IMR-90 (cell line): Measurements from ENCODE around the gene PSEN2. TPM values are rescaled to one million over a fixed set of nuclear protein-coding genes. Genes with fewer than 3 reads are reported as not detected.

Experiments used
- ATAC-seq: fragments of 200-7000 bp; cut with Tn5 transposase; 2 replicates; pipeline ENCODE4 v1.9.1; 2020; ENCODE audit warnings: low read depth, mild to moderate bottlenecking, moderate library complexity
- BruUV-seq: library from RNA; stranded (reverse); fragments of 400-500 nt; replicated peaks from 2 replicates; lab custom pipeline; 2021; lab: Mats Ljungman, UMichigan
- CTCF ChIA-PET: fragments of 300-600 bp; formaldehyde crosslinking; extraction: SDS; loops from one replicate; lab custom pipeline; 2021; ENCODE audit warnings: antibody characterized with exemption; lab: Yijun Ruan, JAX
- POLR2A ChIA-PET: fragments of 300-600 bp; sonication (Branson Sonifier 250); formaldehyde crosslinking; loops from one replicate; lab custom pipeline; 2022; ENCODE audit warnings: antibody characterized with exemption; ENCODE audit not compliant: unreplicated experiment; lab: Charles Lee
- DNase-seq: peaks from one replicate; pipeline ENCODE4 v3.0.0; 2013
- H2AFZ ChIP-seq: replicated peaks from 2 replicates; pipeline ENCODE3; 2013; ENCODE audit warnings: low read length, mild to moderate bottlenecking; ENCODE audit not compliant: poor library complexity
- H2AK5ac ChIP-seq: 2 replicates; pipeline ENCODE4 v1.6.1; 2013; ENCODE audit warnings: low read depth, low read length, inconsistent platforms
- H2AK9ac ChIP-seq: replicated peaks from 2 replicates; pipeline ENCODE3; 2013; ENCODE audit warnings: mild to moderate bottlenecking, low read depth, low read length, moderate library complexity; ENCODE audit not compliant: poor library complexity
- H2BK120ac ChIP-seq: 2 replicates; pipeline ENCODE4 v1.6.1; 2013; ENCODE audit warnings: low read depth, low read length, inconsistent platforms
- H2BK15ac ChIP-seq: 3 replicates; pipeline ENCODE4 v1.6.1; 2013; ENCODE audit warnings: low read depth, low read length, inconsistent platforms
- H2BK20ac ChIP-seq: 2 replicates; pipeline ENCODE4 v1.6.1; 2013; ENCODE audit warnings: low read depth, mild to moderate bottlenecking, inconsistent platforms, low read length, moderate library complexity
- H2BK5ac ChIP-seq: 2 replicates; pipeline ENCODE4 v1.6.1; 2013; ENCODE audit warnings: mild to moderate bottlenecking, low read depth, low read length, inconsistent platforms; ENCODE audit not compliant: poor library complexity, severe bottlenecking
- H3K14ac ChIP-seq: replicated peaks from 2 replicates; pipeline ENCODE4 v1.6.1; 2013; ENCODE audit warnings: low read depth, low read length, inconsistent platforms
- H3K18ac ChIP-seq: 2 replicates; pipeline ENCODE4 v1.6.1; 2013; ENCODE audit warnings: low read depth, low read length, control low read depth
- H3K23ac ChIP-seq: 2 replicates; pipeline ENCODE4 v1.6.1; 2013; ENCODE audit warnings: low read depth, low read length, inconsistent platforms
- H3K27ac ChIP-seq: 2 replicates; pipeline ENCODE4 v1.5.1; 2013; ENCODE audit warnings: mild to moderate bottlenecking, control low read depth, low read length; ENCODE audit not compliant: insufficient read depth
- H3K27me3 ChIP-seq: 2 replicates; pipeline ENCODE4 v1.6.1; 2013; ENCODE audit warnings: low read length; ENCODE audit not compliant: control insufficient read depth, insufficient read depth
- H3K36me3 ChIP-seq: 2 replicates; pipeline ENCODE4 v1.6.1; 2013; ENCODE audit warnings: low read length, mixed read lengths; ENCODE audit not compliant: control insufficient read depth, insufficient read depth
- H3K4ac ChIP-seq: 2 replicates; pipeline ENCODE4 v1.6.1; 2013; ENCODE audit warnings: low read depth, low read length, inconsistent platforms
- H3K4me1 ChIP-seq: 2 replicates; pipeline ENCODE4 v1.6.1; 2013; ENCODE audit warnings: low read length, mixed read lengths; ENCODE audit not compliant: control insufficient read depth, insufficient read depth
- H3K4me2 ChIP-seq: 2 replicates; pipeline ENCODE4 v1.6.1; 2013; ENCODE audit warnings: low read depth, mild to moderate bottlenecking, control low read depth, low read length, moderate library complexity
- H3K4me3 ChIP-seq: 2 replicates; pipeline ENCODE4 v1.5.1; 2013; ENCODE audit warnings: low read depth, mild to moderate bottlenecking, control low read depth, low read length, moderate library complexity; ENCODE audit not compliant: insufficient read depth
- H3K56ac ChIP-seq: 2 replicates; pipeline ENCODE4 v1.6.1; 2013; ENCODE audit warnings: low read length, inconsistent platforms; ENCODE audit not compliant: insufficient read depth; ENCODE audit errors: extremely low read depth
- H3K79me1 ChIP-seq, 2 experiments: 2 replicates each; pipeline ENCODE4 v1.6.1; 2013; ENCODE audit warnings: low read length in 2 of 2, inconsistent platforms in 1 of 2, low read depth in 1 of 2
- H3K9ac ChIP-seq: 2 replicates; pipeline ENCODE4 v1.6.1; 2013; ENCODE audit warnings: low read depth, low read length, control low read depth
- H3K9me1 ChIP-seq: 2 replicates; pipeline ENCODE4 v1.6.1; 2013; ENCODE audit warnings: low read length, inconsistent platforms; ENCODE audit not compliant: insufficient read depth
- H3K9me3 ChIP-seq: 2 replicates; pipeline ENCODE4 v1.6.1; 2013; ENCODE audit warnings: low read length; ENCODE audit not compliant: control insufficient read depth, insufficient read depth
- H4K20me1 ChIP-seq: 2 replicates; pipeline ENCODE4 v1.6.1; 2013; ENCODE audit warnings: low read length, inconsistent platforms; ENCODE audit not compliant: insufficient read depth
- H4K5ac ChIP-seq: 2 replicates; pipeline ENCODE4 v1.6.1; 2013; ENCODE audit warnings: mild to moderate bottlenecking, low read depth, low read length, control low read depth
- H4K8ac ChIP-seq, 2 experiments: 2 replicates each; pipeline ENCODE4 v1.6.1; 2013; ENCODE audit warnings: low read depth in 2 of 2, low read length in 2 of 2, control low read depth in 1 of 2, inconsistent platforms in 1 of 2
- H4K91ac ChIP-seq: 2 replicates; pipeline ENCODE4 v1.6.1; 2013; ENCODE audit warnings: low read depth, low read length, inconsistent platforms; ENCODE audit not compliant: insufficient read depth
- WGBS, 2 experiments: methylation state at CpG; one replicate each; pipeline versions ENCODE4 v1.1.5 to v1.1.7; 2013; ENCODE audit warnings: missing lambda C conversion rate in 2 of 2; ENCODE audit not compliant: insufficient read length in 1 of 2; ENCODE audit errors: extremely low coverage in 2 of 2; 5-methylcytosine and 5-hydroxymethylcytosine counted together
- dilution Hi-C: fragments of 300-500 bp; cut with HindIII; formaldehyde crosslinking; loops from one replicate; pipeline ENCODE4 v1.14.3; 2018; ENCODE audit warnings: low sequenced_read_pairs; ENCODE audit not compliant: unreplicated experiment
- in situ Hi-C: fragments of 300-500 bp; cut with MboI; formaldehyde crosslinking; loops from 3 replicates; pipeline ENCODE4 v1.14.3; 2019; ENCODE audit warnings: low sequenced_read_pairs, inconsistent platforms, mixed read lengths
- intact Hi-C: fragments of 100-400 bp; cut with micrococcal nuclease; formaldehyde crosslinking; loops from 2 replicates; pipeline ENCODE4 v1.10.0; 2022
- polyA plus RNA-seq, 3 experiments: library from polyadenylated mRNA; depleted of rRNA; stranded (reverse); fragments of >200 nt; gene quantifications; 2 replicates each; pipeline ENCODE4 v1.2.3, GENCODE V29; 2012; ENCODE audit warnings: low replicate concordance in 1 of 3
- total RNA-seq: library from RNA; depleted of rRNA; stranded (reverse); fragments of >200 nt; gene quantifications from 2 replicates; pipeline ENCODE4 v1.2.3, GENCODE V29; 2012
- TF ChIP-seq, protein P1 (sequence below): conservative IDR thresholded peaks from 2 replicates; pipeline ENCODE4 v1.5.1; 2012; ENCODE audit warnings: mild to moderate bottlenecking, low read depth, low read length, improper control_type of control experiment

The PSEN2 gene
- total and polyA plus RNA-seq, 2 of the 4 experiments (the other 2 are of a cell fraction) = 15.0 to 24.4 TPM

DNA sequence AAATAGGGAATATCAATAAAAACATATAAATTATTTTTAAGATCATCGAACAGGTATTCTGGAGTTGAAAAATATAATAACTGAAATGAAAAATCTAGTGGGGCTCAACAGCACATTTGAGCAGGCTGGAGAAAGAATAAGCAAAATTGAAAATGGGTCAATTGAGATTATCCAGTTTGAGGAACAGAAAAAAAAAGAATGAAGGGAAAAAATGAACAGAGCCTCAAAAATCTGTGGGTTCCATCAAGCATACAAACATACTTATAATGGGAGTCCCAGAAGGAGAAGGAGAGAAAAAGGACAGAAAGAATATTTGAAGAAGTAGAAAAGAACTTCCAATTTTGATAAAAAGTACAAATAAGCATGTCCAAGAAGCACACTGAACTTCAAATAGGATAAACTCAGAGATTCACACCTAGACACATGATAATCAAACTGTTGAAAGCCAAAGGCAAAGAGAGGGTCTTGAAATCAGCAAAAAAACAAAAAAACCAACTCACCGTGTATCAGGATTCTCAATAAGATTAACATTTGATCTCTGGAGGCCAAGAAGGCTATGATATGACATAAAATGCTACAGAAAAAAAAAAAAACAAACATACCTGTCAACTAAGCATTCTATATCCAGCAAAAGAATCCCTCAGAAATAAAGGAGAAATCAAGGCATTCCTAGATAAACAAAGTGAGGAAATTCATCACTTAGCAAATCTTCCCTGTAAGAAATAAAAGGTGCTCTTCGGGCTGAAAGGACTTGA lies 64.2 kb downstream of the PSEN2 start:
- no CpG with 5 or more reads among the region's 3 CpGs for WGBS, 2 experiments

More for the DNA sequence above, 64.2 kb downstream of the PSEN2 start:
- H3K9me1 ChIP-seq = peaks cover 8% of the 10 kb centered on the region; the same call in 1 of the 2 replicates
- no peak overlapping the region for H3K4ac ChIP-seq
- no peak overlapping the region for H4K91ac ChIP-seq
- H3K4me3 ChIP-seq = no peak overlapping the region
- no peak overlapping the region for H3K4me2 ChIP-seq
- DNase-seq (no peak), ATAC-seq (no peak)
- H4K5ac ChIP-seq = no peak overlapping the region
- H3K56ac ChIP-seq = no peak overlapping the region
- no peak overlapping the region for H2AK9ac ChIP-seq
- BruUV-seq = no TSS peak
- H3K27ac ChIP-seq = no peak overlapping the region
- H3K9me3 ChIP-seq = no peaks in the 10 kb centered on the region
- H2BK15ac ChIP-seq = no peak overlapping the region
- H3K18ac ChIP-seq = no peak overlapping the region
- H2AFZ ChIP-seq = no peak overlapping the region
- H3K79me1 ChIP-seq = no peaks in the 10 kb centered on the region; a peak in 1 of 4 replicates
- H3K36me3 ChIP-seq = no peaks in the 10 kb centered on the region
- no peaks in the 10 kb centered on the region for H3K27me3 ChIP-seq
- H2BK5ac ChIP-seq = no peak overlapping the region
- peaks cover 3% of the 10 kb centered on the region for H3K4me1 ChIP-seq
- TF ChIP-seq, protein P1, sequence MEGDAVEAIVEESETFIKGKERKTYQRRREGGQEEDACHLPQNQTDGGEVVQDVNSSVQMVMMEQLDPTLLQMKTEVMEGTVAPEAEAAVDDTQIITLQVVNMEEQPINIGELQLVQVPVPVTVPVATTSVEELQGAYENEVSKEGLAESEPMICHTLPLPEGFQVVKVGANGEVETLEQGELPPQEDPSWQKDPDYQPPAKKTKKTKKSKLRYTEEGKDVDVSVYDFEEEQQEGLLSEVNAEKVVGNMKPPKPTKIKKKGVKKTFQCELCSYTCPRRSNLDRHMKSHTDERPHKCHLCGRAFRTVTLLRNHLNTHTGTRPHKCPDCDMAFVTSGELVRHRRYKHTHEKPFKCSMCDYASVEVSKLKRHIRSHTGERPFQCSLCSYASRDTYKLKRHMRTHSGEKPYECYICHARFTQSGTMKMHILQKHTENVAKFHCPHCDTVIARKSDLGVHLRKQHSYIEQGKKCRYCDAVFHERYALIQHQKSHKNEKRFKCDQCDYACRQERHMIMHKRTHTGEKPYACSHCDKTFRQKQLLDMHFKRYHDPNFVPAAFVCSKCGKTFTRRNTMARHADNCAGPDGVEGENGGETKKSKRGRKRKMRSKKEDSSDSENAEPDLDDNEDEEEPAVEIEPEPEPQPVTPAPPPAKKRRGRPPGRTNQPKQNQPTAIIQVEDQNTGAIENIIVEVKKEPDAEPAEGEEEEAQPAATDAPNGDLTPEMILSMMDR = no peak
- dilution Hi-C loops (no loop called here), in situ Hi-C loops (no loop called here), intact Hi-C loops (no loop called here)
- CTCF ChIA-PET = no interaction called here
- H3K23ac ChIP-seq = no peak overlapping the region
- H2BK120ac ChIP-seq = no peak overlapping the region
- POLR2A ChIA-PET = no interaction called here
- no peak overlapping the region for H3K9ac ChIP-seq
- H2AK5ac ChIP-seq = no peak overlapping the region
- H4K8ac ChIP-seq = no peak overlapping the region
- no peak overlapping the region for H3K14ac ChIP-seq
- no peak overlapping the region for H2BK20ac ChIP-seq
- no peaks in the 10 kb centered on the region for H4K20me1 ChIP-seq
